ENCODE data around the gene FHL3. TPM values are rescaled to one million over a fixed set of nuclear protein-coding genes. Genes with fewer than 3 reads are reported as not detected.

The FHL3 gene
- total RNA-seq, 2 donors from 2014 or later, result 7.3 to 7.8 TPM

DNA sequence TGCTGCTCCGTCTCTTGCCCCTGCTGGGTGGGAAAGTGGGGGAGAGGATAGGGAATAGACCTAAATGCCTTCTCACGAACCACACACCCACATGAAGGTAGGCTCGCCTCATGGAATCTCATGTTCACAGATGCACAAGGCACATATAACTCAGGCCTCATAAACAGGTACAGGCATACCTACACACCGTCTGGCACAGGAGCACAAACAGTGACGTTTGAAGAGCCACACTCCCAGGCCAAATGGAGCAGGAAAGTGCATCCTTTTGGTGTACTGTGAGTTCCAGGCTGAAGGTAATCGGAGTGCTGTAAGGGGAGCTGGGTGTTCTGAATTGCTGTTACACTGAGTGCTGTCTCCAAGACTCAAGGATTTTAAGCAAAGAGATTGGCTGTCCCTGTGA, 20.4 kb upstream of the FHL3 start:
- 88 to 97% methylated on average over 6 of the region's 6 CpGs for WGBS, 2 donors
- Histone ChIP-seq H3K27me3 (no peaks in the 10 kb centered on the region), H3K4me1 (peaks cover 21% of the 10 kb centered on the region), H3K27ac (no peak overlapping the region), H3K4me3 (no peak overlapping the region), H3K9me3 (no peaks in the 10 kb centered on the region), H3K36me3 (replicated peaks in 1 of 2; ENCODE audit: insufficient read depth in 1 of 2, low read depth in 2 of 2) (peaks cover 0 to 29% of the 10 kb centered on the region in 2 donors)
- DNase-seq (no peak), ATAC-seq (no peak)
- intact Hi-C loops (cut with DNase I), result no loop called here
- TF ChIP-seq CTCF (IDR thresholded peaks at IDR 0.05), result no peak
- no peak for TF ChIP-seq POLR2A (IDR thresholded peaks at IDR 0.05)

DNA sequence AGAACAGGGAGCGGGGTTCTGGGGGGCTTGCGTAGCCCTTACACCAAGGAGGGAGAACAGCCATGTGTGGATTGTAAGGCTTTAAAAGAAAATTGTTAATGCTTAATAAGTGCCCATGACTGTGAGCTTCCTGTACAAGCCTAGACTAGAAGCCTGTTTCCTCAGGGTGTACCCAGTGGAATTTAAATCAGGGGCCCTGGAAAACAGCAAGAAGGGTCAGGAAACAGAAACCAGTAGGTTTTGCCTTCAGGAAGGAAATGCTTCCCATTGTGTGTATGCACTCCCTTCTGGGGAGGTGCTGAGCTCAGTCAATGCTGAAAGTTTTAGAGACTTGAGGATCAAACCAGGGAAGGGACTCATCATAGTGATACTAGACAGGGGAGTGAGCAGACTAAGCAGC, 19.9 kb upstream of the FHL3 start:
- DNase-seq, result no peak
- 100% methylated on average over 2 of the region's 2 CpGs for WGBS, 2 donors
- Histone ChIP-seq H3K36me3 (replicated peaks in 1 of 2; ENCODE audit: insufficient read depth in 1 of 2, low read depth in 2 of 2) (peaks cover under 1 to 29% of the 10 kb centered on the region in 2 donors), H3K27ac (no peak overlapping the region), H3K9me3 (no peaks in the 10 kb centered on the region), H3K4me3 (no peak overlapping the region), H3K27me3 (no peaks in the 10 kb centered on the region), H3K4me1 (peaks cover 17% of the 10 kb centered on the region)
- intact Hi-C loops (cut with DNase I), result no loop called here
- no peak for TF ChIP-seq CTCF (IDR thresholded peaks at IDR 0.05)
- TF ChIP-seq POLR2A (IDR thresholded peaks at IDR 0.05), result no peak
- ATAC-seq, result no peak

DNA sequence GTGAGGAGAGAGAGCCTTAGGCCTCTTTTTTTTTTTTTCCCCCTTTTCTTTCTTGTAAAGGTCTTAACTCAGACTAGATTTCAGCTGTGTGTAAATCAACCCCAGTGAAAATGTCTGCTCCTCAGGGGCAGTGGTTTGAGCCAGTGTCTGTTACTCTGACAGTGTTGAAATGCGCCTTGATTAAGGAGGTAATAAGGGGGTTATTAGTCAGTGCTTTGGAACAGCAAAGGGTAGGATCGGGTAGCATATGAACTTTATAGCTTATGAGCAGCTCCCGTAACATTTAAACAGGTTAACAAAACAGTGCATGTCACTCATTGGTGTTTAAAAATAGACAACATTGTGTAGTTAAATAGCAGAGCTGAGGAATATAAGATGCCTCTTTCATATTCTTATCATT, 17.5 kb upstream of the FHL3 start:
- Histone ChIP-seq H3K36me3 (replicated peaks in 1 of 2; ENCODE audit: insufficient read depth in 1 of 2, low read depth in 2 of 2) (peaks cover 9 to 42% of the 10 kb centered on the region in 2 donors), H3K9me3 (no peaks in the 10 kb centered on the region), H3K27me3 (no peaks in the 10 kb centered on the region), H3K4me1 (no peaks in the 10 kb centered on the region), H3K4me3 (no peak overlapping the region), H3K27ac (no peak overlapping the region)
- intact Hi-C loops (cut with DNase I), result no loop called here
- ATAC-seq (no peak), DNase-seq (no peak)
- WGBS, 2 donors, result 89 to 92% methylated on average over 3 of the region's 3 CpGs
- TF ChIP-seq CTCF (IDR thresholded peaks at IDR 0.05) (no peak), POLR2A (IDR thresholded peaks at IDR 0.05) (no peak)

DNA sequence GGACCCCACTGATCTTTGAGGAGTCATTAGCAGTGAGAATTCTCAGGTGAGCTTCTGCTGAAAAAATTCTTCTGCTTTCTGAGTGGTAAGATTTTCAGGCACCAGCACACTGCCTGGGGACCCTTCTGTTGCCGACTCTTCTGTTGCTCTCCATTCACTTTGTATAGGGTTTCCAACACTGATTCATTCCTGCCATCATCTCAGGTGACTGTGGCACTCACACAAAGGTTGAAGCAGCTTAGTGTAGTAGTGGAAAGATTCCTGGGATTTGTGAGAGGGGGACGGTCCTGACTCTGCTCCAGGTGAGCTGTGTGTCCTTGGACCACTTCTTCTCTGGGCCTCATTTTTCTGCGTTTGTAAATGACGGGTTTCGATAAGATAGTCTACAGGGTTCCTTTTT, 16.7 kb upstream of the FHL3 start:
- Histone ChIP-seq H3K27me3 (no peaks in the 10 kb centered on the region), H3K27ac (no peak overlapping the region), H3K9me3 (no peaks in the 10 kb centered on the region), H3K4me1 (no peaks in the 10 kb centered on the region), H3K36me3 (replicated peaks in 1 of 2; ENCODE audit: insufficient read depth in 1 of 2, low read depth in 2 of 2) (peaks cover 9 to 44% of the 10 kb centered on the region in 2 donors), H3K4me3 (no peak overlapping the region)
- TF ChIP-seq CTCF (IDR thresholded peaks at IDR 0.05) (no peak), POLR2A (IDR thresholded peaks at IDR 0.05) (no peak)
- 84 to 85% methylated on average over 5 of the region's 5 CpGs for WGBS, 2 donors
- intact Hi-C loops (cut with DNase I), result no loop called here
- ATAC-seq, result no peak
- no peak for DNase-seq

GRCh38 chr1:38020396-38020795, 15.1 kb upstream of the FHL3 start:
- no peak for ATAC-seq
- Histone ChIP-seq H3K9me3 (no peaks in the 10 kb centered on the region), H3K4me1 (peaks cover 3% of the 10 kb centered on the region), H3K36me3 (replicated peaks in 1 of 2; ENCODE audit: insufficient read depth in 1 of 2, low read depth in 2 of 2) (peaks cover 9 to 39% of the 10 kb centered on the region in 2 donors), H3K4me3 (no peak overlapping the region), H3K27ac (no peak overlapping the region), H3K27me3 (no peaks in the 10 kb centered on the region)
- intact Hi-C loops (cut with DNase I), result no loop called here
- TF ChIP-seq POLR2A (IDR thresholded peaks at IDR 0.05) (no peak), CTCF (IDR thresholded peaks at IDR 0.05) (no peak)
- DNase-seq, result no peak
- 93 to 95% methylated on average over 2 of the region's 2 CpGs for WGBS, 2 donors

Measured in body of pancreas (tissue), 4 donors.